ENCODE data around the gene UBC.

UBC gene

GRCh38 chr12:124910561-124911478, 3.6 kb downstream of the UBC start:
- no peak for TF ChIP-seq CTCF (IDR thresholded peaks at IDR 0.05; ENCODE audit: control extremely low read depth, extremely low read depth, low read depth, missing control alignments)
- CTCF ChIA-PET = interaction anchor here (1.3 to 2.3 kb wide), 3 partner anchors 8 to 30 kb away, joined by 3 to 14 read pairs (median 10); no protein-coding TSS in a partner anchor
- POLR2A ChIA-PET = interaction anchor here (0.6 to 2.9 kb wide), 10 partner anchors 8 to 50 kb away, joined by 3 to 24 read pairs (median 5); no protein-coding TSS in a partner anchor
- no peak for DNase-seq (ENCODE audit: extremely low spot score)

- DNase-seq (ENCODE audit: extremely low spot score) = no peak
- POLR2A ChIA-PET = interaction anchor here (0.5 to 2.9 kb wide), 7 partner anchors 10 to 154 kb away, joined by 3 to 24 read pairs (median 5); no protein-coding TSS in a partner anchor
- CTCF ChIA-PET = interaction anchor here (1.3 to 2.3 kb wide), 3 partner anchors 9 to 30 kb away, joined by 3 to 14 read pairs (median 10); no protein-coding TSS in a partner anchor
- TF ChIP-seq CTCF (IDR thresholded peaks at IDR 0.05; ENCODE audit: control extremely low read depth, extremely low read depth, low read depth, missing control alignments) = no peak
Observed at GRCh38 chr12:124909831-124910560, 4.5 kb downstream of the UBC start.

GRCh38 chr12:124906606-124907261, 7.7 kb downstream of the UBC start:
- peak; percentile 81 for DNase-seq (ENCODE audit: extremely low spot score)
- TF ChIP-seq CTCF (IDR thresholded peaks at IDR 0.05; ENCODE audit: control extremely low read depth, extremely low read depth, low read depth, missing control alignments) = peak; percentile 99
- ChIA-PET CTCF (interaction anchor here (0.7 to 4.5 kb wide), 43 partner anchors 9 to 874 kb away, joined by 3 to 69 read pairs (median 4); no protein-coding TSS in a partner anchor), POLR2A (interaction anchor here (0.8 to 3.1 kb wide), 7 partner anchors 8 to 45 kb away, joined by 3 to 9 read pairs (median 4); partner anchors contain the start of gene UBC)

- no peak for TF ChIP-seq CTCF (IDR thresholded peaks at IDR 0.05; ENCODE audit: control extremely low read depth, extremely low read depth, low read depth, missing control alignments)
- CTCF ChIA-PET = interaction anchor here (1.3 to 4.5 kb wide), 6 partner anchors 14 to 133 kb away, joined by 4 to 69 read pairs (median 24); no protein-coding TSS in a partner anchor
- POLR2A ChIA-PET = interaction anchor here (1.2 to 3.1 kb wide), 3 partner anchors 10 to 36 kb away, joined by 7 to 9 read pairs (median 7); partner anchors contain the start of gene UBC
Observed at GRCh38 chr12:124904306-124905098, 9.9 kb downstream of the UBC start.

GRCh38 chr12:124902916-124903315, 11.5 kb downstream of the UBC start:
- peak; percentile 40 for DNase-seq (ENCODE audit: extremely low spot score)
- no peak for TF ChIP-seq CTCF (IDR thresholded peaks at IDR 0.05; ENCODE audit: control extremely low read depth, extremely low read depth, low read depth, missing control alignments)
- ChIA-PET POLR2A (interaction anchor here (0.6 to 1.2 kb wide), 3 partner anchors 19 to 133 kb away, joined by 4 to 10 read pairs (median 7); no protein-coding TSS in a partner anchor), CTCF (interaction anchor here (0.9 to 3.4 kb wide), 4 partner anchors 18 to 38 kb away, joined by 3 to 12 read pairs (median 4); no protein-coding TSS in a partner anchor)

More at GRCh38 chr12:124904306-124905098, 9.9 kb downstream of the UBC start:
- DNase-seq (ENCODE audit: extremely low spot score) = no peak
